NB4 (cell line): Measurements from ENCODE around the gene RGS9.

Source experiments
- MYC ChIP-seq: IDR thresholded peaks from 2 replicates; pipeline ENCODE4 v1.6.1; 2011; ENCODE audit warnings: low read depth, low read length
- POLR2A ChIP-seq: IDR thresholded peaks from 2 replicates; pipeline ENCODE4 v1.6.1; 2011; ENCODE audit warnings: mild to moderate bottlenecking; ENCODE audit not compliant: insufficient read length; ENCODE audit errors: extremely low read depth

DNA sequence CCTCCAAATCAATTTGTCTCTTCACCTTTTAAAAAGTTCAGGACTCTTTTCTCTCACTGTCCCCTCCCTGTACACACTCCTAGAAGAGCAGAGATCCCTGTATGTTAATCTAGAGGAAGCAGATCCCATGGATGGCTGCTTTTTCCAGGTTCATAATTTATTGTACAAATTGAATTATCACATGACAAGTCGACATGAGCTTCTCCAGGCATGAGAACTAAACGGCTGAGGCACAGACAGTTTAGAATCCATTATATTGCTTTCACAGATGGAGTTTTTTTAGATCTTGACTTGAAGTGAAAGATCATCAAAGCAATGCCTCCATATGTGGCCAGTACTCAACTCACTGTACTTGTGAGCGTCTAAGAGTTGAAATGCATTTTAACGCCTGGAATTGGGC is 47.9 kb downstream of the RGS9 start:
- TF ChIP-seq MYC, result no peak
- TF ChIP-seq POLR2A, result no peak
